PC-3 (cell line): ENCODE measurements around the gene DLST. TPM values are rescaled to one million over a fixed set of nuclear protein-coding genes. Genes with fewer than 3 reads are reported as not detected.

Experiments
- ATAC-seq: fragments of 200-7000 bp; cut with Tn5 transposase; 2 replicates; pipeline ENCODE4 v1.9.1; 2020; ENCODE audit warnings: mild to moderate bottlenecking, moderate library complexity
- BruUV-seq: library from RNA; stranded (reverse); fragments of 400-500 nt; replicated peaks from 2 replicates; lab custom pipeline; 2021; lab: Mats Ljungman, UMichigan
- CTCF ChIA-PET: fragments of 300-600 bp; sonication (Branson Sonifier 250); formaldehyde crosslinking; loops from one replicate; lab custom pipeline; 2022; ENCODE audit warnings: antibody characterized with exemption; lab: Charles Lee
- POLR2A ChIA-PET: fragments of 300-600 bp; sonication (Branson Sonifier 250); formaldehyde crosslinking; loops from one replicate; lab custom pipeline; 2022; ENCODE audit warnings: antibody characterized with exemption; ENCODE audit not compliant: unreplicated experiment; lab: Charles Lee
- DNase-seq: peaks from one replicate; pipeline ENCODE4 v3.0.0-alpha.2; 2015
- H2AFZ ChIP-seq: fragments of 300-600 bp; sonication (generic); 2 replicates; pipeline ENCODE4 v1.6.0; 2016; ENCODE audit warnings: antibody characterized with exemption, low read length
- H3F3A ChIP-seq: fragments of 300-600 bp; sonication (generic); one replicate; pipeline ENCODE4 v1.6.0; 2017; ENCODE audit warnings: antibody characterized with exemption, low read length, control low read depth, mild to moderate bottlenecking; ENCODE audit not compliant: unreplicated experiment
- H3K27ac ChIP-seq: fragments of 300-600 bp; sonication (generic); 2 replicates; pipeline ENCODE4 v1.5.1; 2016; ENCODE audit warnings: mild to moderate bottlenecking, low read length
- H3K27me3 ChIP-seq: fragments of 300-600 bp; sonication (generic); 2 replicates; pipeline ENCODE4 v1.6.1; 2016; ENCODE audit warnings: low read length, mixed read lengths
- H3K36me3 ChIP-seq: fragments of 300-600 bp; sonication (generic); 2 replicates; pipeline ENCODE4 v1.6.1; 2016; ENCODE audit warnings: low read depth, mixed run types, low read length, mixed read lengths
- H3K4me1 ChIP-seq: fragments of 300-600 bp; sonication (generic); 2 replicates; pipeline ENCODE4 v1.5.1; 2016; ENCODE audit warnings: low read length; ENCODE audit not compliant: insufficient read depth
- H3K4me2 ChIP-seq: fragments of 300-600 bp; sonication (generic); 2 replicates; pipeline ENCODE4 v1.6.0; 2016; ENCODE audit warnings: low read length
- H3K4me3 ChIP-seq: fragments of 300-600 bp; sonication (generic); 2 replicates; pipeline ENCODE4 v1.5.1; 2016; ENCODE audit warnings: mild to moderate bottlenecking, low read length, mixed read lengths
- H3K79me2 ChIP-seq: fragments of 300-600 bp; sonication (generic); 2 replicates; pipeline ENCODE4 v1.6.1; 2017; ENCODE audit warnings: low read length, mixed read lengths
- H3K9ac ChIP-seq: fragments of 300-600 bp; sonication (generic); 2 replicates; pipeline ENCODE4 v1.6.0; 2016; ENCODE audit warnings: mild to moderate bottlenecking, low read length
- H3K9me2 ChIP-seq: fragments of 300-600 bp; sonication (generic); replicated peaks from 2 replicates; pipeline ENCODE4 v1.6.1; 2016; ENCODE audit warnings: mixed run types, low read length, mixed read lengths
- H3K9me3 ChIP-seq: fragments of 300-600 bp; sonication (generic); 2 replicates; pipeline ENCODE4 v1.6.1; 2016; ENCODE audit warnings: low read length, mixed read lengths
- H4K20me1 ChIP-seq: fragments of 300-600 bp; sonication (generic); 2 replicates; pipeline ENCODE4 v1.6.1; 2016; ENCODE audit warnings: low read length, mixed read lengths
- CTCF ChIP-seq: fragments of 300-600 bp; sonication (generic); conservative IDR thresholded peaks from 2 replicates; pipeline ENCODE4 v1.5.1; 2017; ENCODE audit warnings: antibody characterized with exemption, low read depth, mild to moderate bottlenecking, low read length
- EZH2 ChIP-seq: fragments of 300-600 bp; sonication (generic); IDR thresholded peaks from one replicate; pipeline ENCODE4 v1.6.1; 2017; ENCODE audit warnings: antibody characterized with exemption, mild to moderate bottlenecking, low read length; ENCODE audit not compliant: unreplicated experiment
- EZH2phosphoT487 ChIP-seq: fragments of 300-600 bp; sonication (generic); IDR thresholded peaks from 2 replicates; pipeline ENCODE4 v1.6.1; 2018; ENCODE audit warnings: mild to moderate bottlenecking, antibody characterized with exemption, low read length, borderline replicate concordance
- intact Hi-C: fragments of 100-400 bp; cut with micrococcal nuclease; formaldehyde crosslinking; loops from 2 replicates; pipeline ENCODE4 v1.9.0; 2023
- total RNA-seq: library from RNA; depleted of rRNA; stranded (reverse); fragments of >200 nt; gene quantifications from 2 replicates; pipeline ENCODE4 v1.2.3, GENCODE V29; 2014

DLST gene
- total RNA-seq, 1 experiment from 2014 or later, result 56.9 TPM

- Histone ChIP-seq H3K9me3 (no peaks in the 10 kb centered on the region), H3K27me3 (no peaks in the 10 kb centered on the region), H3K4me3 (no peak overlapping the region), H3K9me2 (no peaks in the 10 kb centered on the region), H3K4me1 (no peaks in the 10 kb centered on the region), H3K36me3 (no peaks in the 10 kb centered on the region), H2AFZ (no peak overlapping the region), H3K27ac (no peak overlapping the region), H4K20me1 (no peaks in the 10 kb centered on the region), H3F3A (no peaks in the 10 kb centered on the region), H3K4me2 (no peak overlapping the region), H3K79me2 (no peaks in the 10 kb centered on the region), H3K9ac (no peak overlapping the region)
- CTCF ChIA-PET, result interaction anchor here (0.5 kb wide), 1 partner anchor 178 kb away, joined by 5 read pairs; no protein-coding TSS in a partner anchor
- ATAC-seq (no peak), DNase-seq (no peak)
- intact Hi-C loops, result no loop called here
- no peak for TF ChIP-seq CTCF
- TF ChIP-seq EZH2phosphoT487, result no peak
- TF ChIP-seq EZH2, result no peak
- POLR2A ChIA-PET, result interaction anchor here (0.6 kb wide), 1 partner anchor 33 kb away, joined by 13 read pairs; no protein-coding TSS in a partner anchor
- no TSS peak for BruUV-seq
Measured at GRCh38 chr14:74911704-74912103, 30.0 kb downstream of the DLST start.

DNA sequence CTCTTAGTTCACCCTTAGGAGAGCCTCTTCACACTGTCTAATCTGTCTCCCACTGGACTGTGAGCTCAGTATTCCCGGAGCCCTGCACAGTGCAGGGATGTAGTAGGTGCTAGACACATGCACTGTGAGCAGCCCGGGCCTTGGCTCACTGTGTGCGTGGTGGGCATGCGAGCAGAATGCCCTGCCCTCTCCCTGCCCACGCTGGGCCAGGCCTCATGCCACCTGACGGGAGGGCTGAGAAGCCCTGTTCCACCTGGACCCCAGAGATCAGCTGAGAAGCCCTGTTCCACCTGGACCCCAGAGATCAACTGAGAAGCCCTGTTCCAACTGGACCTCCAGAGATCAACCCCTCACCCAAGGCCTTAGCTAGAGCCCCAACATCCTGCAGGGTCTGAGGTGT, 30.4 kb downstream of the DLST start:
- BruUV-seq, result no TSS peak
- Histone ChIP-seq H3K79me2 (no peaks in the 10 kb centered on the region), H3K4me2 (no peak overlapping the region), H3K4me1 (no peaks in the 10 kb centered on the region), H3K9me2 (no peaks in the 10 kb centered on the region), H3K4me3 (no peak overlapping the region), H3K9ac (no peak overlapping the region), H3F3A (no peaks in the 10 kb centered on the region), H2AFZ (no peak overlapping the region), H4K20me1 (no peaks in the 10 kb centered on the region), H3K36me3 (no peaks in the 10 kb centered on the region), H3K27ac (no peak overlapping the region), H3K9me3 (no peaks in the 10 kb centered on the region), H3K27me3 (no peaks in the 10 kb centered on the region)
- DNase-seq (no peak), ATAC-seq (no peak)
- intact Hi-C loops, result no loop called here
- no peak for TF ChIP-seq EZH2phosphoT487
- no peak for TF ChIP-seq CTCF
- no peak for TF ChIP-seq EZH2
- ChIA-PET POLR2A (interaction anchor here (0.6 kb wide), 1 partner anchor 34 kb away, joined by 13 read pairs; no protein-coding TSS in a partner anchor), CTCF (interaction anchor here (0.5 kb wide), 1 partner anchor 178 kb away, joined by 5 read pairs; no protein-coding TSS in a partner anchor)

DNA sequence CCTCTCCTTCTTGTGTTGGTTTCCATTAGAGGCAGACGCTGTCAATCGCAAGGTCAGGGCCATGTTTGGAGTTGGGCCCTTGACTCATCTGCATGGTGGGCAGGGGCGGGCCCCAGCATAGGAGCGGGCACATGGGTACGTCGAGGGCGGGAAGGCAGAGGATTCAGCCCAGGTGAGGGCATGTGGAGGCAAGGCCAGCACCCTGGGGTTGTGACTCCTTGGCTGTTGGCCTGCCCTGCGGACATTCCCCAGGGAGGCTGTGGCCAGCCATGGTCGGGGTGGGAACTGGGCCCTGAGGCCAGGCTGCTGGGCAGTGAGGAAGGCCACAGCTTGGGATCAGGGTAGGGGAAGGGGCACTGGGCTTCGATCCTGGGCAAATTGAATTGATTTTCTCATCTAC, 31.1 kb downstream of the DLST start:
- no peak for ATAC-seq

More for the DNA sequence above, 31.1 kb downstream of the DLST start:
- TF ChIP-seq CTCF (no peak), EZH2 (no peak), EZH2phosphoT487 (no peak)
- intact Hi-C loops, result no loop called here
- ChIA-PET CTCF (no interaction called here), POLR2A (no interaction called here)
- no peak overlapping the region for H3K9ac ChIP-seq
- H3K4me1 ChIP-seq, result no peaks in the 10 kb centered on the region
- no peak overlapping the region for H3K27ac ChIP-seq
- no TSS peak for BruUV-seq
- DNase-seq, result no peak
- no peaks in the 10 kb centered on the region for H3F3A ChIP-seq
- H3K36me3 ChIP-seq, result no peaks in the 10 kb centered on the region
- H3K9me2 ChIP-seq, result no peaks in the 10 kb centered on the region
- no peaks in the 10 kb centered on the region for H3K9me3 ChIP-seq
- H4K20me1 ChIP-seq, result no peaks in the 10 kb centered on the region
- no peak overlapping the region for H3K4me3 ChIP-seq
- no peak overlapping the region for H3K4me2 ChIP-seq
- H2AFZ ChIP-seq, result no peak overlapping the region
- H3K27me3 ChIP-seq, result no peaks in the 10 kb centered on the region
- H3K79me2 ChIP-seq, result no peaks in the 10 kb centered on the region
